Measurements from ENCODE around the gene DFFB.

Gene DFFB

DNA sequence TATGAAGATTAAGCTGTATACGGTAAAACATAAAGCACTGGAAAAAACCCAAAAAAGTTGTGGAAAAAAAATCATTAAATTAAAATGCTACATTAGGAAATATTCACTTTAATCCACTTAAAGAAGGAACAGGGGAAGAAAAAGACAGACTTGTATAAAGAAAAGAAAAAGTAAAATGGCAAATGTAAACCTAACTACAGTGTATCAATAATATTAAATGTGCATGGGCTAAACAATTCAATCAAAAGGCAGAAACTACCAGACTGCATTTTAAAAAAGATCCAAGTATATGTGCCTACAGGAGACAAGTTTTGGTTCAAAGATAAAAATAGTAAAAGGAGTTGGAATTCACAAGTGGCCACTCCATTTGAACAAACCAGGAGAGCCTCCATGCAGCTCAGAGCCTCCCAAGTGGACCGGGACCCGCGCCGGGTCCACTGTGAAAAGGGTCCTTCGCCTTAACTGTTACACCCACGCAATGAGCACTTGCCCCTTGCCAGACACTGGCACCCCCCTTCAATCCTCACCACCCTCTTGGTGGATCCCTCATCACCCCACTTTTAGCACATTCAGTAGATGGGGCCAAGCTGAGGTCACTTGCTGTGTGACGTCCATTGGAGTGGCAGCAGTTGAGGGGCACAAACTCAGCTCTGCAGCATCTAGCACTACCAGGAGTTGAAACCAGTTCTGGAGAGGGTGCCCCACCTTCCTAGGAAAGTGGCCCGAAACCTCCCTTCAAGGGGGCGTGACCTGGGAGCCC lies 41.9 kb downstream of the DFFB start:
- DNase-seq: no peak

DNA sequence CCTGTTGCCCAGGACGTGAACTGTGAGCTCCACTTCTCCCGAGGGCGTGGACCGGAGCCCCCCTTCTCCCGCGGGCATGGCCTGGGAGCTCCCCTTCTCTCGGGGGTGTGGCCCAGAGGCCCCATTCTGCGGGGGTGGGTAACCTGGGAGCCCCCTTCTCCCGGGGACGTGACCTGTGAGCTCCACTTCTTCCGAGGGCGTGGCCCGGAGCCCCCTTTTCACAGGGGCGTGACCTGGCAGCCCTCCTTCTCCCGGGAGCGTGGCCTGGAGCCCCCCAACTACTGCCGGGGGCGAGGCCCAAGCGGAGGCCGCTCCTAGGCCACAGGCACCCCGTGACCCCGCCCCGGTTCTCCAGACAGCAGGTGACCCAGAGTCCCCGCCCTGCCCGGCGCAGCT lies 42.5 kb downstream of the DFFB start:
- no peak for DNase-seq

DNA sequence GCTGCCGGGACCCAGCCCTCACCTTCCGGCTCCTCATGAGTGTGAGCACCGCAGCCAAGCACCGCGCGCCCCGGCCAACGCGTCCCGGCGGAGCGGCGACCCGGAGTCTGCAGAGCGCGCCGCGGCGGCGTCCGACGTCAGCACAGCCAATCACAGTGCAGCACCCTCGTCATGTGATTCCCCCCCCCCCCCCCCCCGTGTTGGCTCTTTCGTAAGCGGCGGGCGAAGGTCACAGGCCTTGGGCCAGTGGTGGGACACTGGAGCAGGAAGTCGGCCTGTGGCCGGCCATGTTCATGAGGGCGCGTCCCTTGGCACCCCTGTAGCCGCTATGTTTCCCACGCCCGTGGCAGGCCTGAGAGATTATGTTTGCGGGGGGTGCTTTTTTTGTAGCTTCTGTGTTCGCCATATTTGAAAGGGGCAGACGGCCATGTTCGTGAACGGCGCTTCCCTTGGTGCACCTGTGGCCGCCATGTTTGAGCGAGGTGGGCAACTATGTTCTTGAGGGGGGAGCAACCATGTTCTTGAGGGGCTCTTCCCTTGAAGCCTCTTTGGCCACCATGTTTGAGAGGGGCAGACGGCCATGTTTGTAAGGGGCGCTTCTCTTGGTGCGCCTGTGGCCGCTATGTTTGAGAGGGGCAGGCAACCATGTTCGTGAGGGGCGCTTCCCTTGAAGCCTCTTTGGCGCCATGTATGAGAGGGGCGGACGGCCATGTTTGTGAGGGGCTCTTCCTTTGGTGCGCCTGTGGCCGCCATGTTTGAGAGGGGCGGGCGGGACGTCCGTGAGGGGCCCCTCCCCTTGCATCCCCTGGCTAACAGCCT lies 43.1 kb downstream of the DFFB start, which contains the start of gene C1orf174:
Gene C1orf174, minus strand, starts transcription at position 123 of the 819 bp plus-strand sequence. Its CDS starts 86 bp downstream, at position 37.
- DNase-seq: no peak

DNA sequence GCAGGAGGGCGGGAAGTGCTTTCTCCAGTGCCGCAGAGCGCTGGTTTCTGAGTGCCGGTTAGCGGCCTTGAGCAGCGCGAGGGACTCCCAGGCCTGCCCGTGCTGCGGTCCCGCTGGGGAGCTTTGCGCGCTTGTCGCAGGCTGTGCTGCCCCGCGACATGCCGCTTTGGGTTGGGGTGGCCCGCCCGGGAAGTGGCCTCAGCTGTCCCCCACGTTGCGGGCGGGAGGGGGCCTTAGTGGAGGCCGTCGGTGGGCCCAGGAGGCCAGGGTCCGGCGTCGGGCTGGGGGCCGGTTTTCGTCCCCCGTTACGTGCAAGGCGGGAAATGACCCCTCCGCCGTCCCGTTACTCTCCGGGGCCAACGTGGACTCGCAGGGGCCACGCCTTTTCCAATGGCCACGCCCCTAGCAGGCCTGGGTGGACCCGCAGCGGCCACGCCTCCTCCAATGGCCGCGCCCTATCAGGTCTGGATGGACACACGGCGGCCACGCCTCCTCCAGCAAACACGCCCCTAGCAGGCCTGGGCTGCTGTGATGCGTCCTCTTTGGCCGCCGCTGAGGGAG lies 43.8 kb downstream of the DFFB start:
- no peak for DNase-seq

DNA sequence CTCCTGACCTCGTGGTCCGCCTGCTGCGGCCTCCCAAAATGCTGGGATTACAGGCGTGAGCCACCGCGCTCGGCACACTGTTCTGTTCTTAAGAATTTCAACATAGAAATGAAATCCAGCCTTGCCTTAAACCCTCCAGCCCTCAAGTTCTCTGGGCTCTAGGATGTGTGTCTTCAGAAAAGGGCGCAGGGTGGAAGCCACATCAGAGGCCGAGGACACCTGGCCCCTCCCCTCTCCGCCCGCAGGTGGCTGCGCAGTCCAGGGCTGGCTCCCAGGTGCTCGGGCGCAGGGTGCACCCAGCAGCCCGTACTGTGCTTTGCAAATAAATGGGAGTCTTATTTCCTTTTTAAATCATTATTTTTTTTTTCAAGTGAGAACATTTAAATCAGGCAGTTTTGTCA lies 44.8 kb downstream of the DFFB start:
- no peak for DNase-seq

DNA sequence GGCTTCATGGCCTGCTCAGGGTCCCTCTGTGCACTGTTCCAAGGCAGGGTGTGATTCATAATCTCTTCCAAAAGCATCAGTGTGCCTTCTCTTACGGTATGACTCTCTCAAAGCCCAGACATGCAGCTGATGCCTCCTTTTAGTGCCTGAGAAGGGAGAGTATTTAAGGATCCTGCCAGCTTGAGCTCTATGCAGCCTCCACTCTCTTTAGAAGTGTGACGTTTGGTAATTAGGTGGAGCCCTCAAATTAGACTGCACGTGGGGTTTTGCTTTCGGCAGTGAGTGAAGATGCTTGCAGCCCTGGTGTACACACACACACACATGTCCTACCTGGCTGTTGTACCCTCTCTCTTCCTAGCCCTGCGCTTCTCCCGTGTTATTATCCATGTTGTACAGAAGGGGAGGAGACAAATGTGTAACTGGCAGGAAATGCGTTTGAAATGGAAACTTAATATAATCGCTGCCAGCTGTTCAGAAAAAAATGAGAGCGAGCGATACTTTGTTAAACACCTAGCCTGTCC lies 45.4 kb downstream of the DFFB start:
- DNase-seq: no peak

DNA sequence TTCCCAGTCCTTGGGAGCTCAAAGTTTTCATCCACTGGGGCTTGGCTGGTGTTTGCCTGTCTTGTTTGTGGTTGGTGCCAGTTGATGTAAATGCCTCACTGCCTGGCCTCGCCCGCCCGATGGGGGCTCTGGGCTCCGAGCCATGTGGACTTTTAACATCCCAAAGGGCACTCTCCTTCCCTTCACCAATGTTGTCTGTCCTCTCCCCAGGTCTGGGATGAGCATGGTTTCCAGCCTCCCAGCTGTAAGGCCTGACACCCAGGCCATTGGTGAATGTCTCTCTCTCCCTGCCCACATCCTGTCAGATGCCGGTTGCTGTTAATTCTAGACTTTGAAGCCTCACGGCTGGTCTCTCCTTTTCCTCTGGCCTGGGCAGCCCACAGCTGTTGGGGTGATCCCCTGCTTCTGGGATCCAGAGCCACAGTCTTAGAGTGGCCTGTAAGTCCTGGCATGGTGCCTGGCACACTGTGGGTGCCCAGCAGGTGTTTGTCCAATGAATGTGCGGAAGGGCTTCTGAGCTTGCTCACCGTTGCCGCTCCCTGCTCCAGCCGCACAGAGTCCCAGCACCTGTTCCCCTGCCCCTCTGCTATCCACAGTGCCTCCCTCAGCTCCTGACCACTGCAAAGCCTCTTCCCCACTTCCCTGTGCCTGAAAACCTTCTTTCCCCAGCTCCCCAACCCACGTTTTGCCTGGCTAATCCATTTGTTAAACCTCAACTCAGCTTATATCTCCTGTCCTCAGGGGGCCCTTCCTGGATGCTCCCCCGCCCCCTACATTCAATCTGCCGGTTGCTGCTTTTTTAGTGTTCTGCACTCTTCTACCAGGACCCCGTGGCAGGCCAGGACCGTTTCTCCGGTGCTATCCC lies 46.1 kb downstream of the DFFB start:
- DNase-seq: no peak

DNA sequence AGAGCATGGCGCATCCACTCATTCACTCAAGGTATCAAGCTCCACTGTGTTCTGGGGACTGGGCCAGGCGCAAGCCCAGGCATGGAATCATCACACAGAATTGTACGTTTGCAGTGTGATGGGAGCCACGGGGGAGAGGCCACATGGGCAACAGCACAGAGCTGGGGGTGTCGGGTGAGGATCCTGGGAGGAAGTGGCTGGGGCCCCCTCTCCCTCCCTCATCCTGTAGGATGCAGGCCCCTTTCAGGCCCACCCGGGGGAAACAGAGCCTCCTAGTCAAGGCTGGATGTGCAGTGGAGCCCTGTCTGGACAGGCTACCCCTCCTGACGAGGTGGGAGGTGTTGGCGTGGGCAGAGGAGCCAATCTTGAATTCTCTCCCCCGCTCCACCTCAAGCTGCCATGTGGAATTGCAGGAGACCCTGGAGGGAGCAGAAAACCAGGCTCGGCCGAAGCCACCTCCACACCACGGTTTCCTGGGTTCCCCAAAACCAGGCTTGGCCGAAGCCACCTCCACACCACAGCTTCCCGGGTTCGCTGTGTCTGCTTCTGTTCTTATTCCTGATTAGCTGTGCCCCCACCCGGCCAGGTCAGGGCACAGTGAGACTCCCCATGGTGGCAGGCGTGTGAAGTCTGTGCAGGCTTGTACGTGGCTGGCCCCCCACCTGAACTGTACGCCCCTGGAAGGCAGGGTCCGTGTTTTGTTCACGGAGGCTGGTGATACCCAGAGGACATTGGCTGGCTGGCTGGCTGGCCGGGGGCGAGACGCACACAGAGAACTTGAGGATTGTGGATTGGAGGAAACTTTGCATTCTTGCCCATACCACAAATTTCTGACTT lies 46.9 kb downstream of the DFFB start:
- no peak for DNase-seq

DNA sequence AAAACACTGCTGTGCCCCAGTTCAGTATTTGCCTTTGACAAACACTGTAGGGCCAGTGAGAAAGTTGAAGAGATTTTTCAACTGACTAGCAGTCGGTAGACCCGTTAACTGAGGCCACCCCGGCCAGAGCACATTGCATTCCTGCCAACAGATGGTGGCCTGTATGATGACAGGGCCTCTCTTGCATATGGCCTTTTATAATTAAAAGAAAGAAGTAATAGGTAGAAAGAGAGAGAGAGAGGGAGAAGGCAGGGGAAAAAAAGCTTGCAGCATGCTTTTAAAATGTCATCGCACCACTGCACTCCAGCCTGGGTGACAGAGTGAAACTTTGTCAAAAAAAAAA lies 47.5 kb downstream of the DFFB start:
- no peak for DNase-seq

DNA sequence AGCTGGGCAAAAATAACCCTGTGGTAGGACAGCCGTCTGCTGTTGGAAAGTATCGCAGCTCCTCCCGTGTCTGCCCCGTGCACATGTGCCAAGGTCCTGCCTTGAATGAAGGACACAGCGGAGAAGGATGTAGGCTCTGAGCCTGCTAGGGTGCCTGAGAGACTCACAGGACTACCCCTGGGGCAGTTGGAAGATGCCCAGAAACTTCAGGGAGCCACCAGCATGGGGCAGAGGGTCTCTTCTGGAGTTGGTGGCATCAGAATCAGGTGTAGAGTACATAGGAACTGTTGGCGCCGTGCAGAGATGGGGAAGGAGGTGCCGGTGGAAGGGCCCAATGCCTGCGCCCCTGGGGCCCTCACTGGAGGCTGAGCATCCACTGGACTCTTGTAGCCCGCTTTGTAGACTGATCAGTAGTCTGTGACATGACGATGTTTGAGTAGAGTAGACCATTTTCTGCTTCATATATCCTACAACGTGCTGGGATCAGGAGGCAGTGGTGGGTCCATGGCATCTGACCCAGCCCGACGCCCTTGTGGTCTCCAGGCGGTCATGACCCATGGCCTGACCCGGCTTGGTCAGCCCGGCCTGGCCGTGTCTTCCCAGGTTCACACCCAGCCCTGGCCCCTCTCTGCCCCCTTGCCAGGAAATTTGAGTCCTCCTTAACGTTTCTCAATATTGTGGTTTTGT lies 48.1 kb downstream of the DFFB start:
- no peak for DNase-seq

DNA sequence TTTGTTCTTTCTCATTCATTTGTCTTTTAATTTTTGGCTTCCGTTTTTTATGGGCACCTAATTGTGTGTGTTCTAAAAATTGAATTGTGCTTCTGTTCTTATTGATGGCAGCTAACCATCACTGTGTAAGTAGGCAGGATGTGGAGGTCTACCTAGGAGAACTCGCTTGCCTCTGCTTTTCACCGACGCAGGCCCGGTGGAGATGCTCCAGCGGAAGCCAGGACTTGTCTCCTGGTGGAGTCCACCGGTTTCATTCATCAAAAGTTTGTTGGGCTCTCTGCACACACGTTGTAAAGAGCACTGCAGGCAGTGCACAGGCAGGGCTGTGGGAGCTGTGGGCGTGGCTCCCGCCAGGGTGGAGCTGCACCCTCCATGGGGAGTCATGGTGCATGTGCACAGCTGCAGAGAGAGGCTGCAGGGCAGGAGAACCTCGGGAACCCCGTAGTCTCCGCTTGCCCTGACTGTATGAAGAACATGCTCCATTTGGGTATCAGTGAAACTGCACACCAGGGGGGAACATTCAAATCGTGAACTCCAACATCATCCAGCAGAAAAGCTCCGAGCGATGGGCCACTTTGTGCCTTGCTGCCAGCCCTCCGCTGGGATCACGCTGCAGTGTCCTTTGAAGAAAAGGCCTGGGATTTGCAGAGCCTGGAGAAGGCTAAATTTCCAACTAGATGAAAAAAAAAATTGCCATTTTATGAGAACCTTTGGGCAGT lies 48.8 kb downstream of the DFFB start:
- DNase-seq: no peak

DNA sequence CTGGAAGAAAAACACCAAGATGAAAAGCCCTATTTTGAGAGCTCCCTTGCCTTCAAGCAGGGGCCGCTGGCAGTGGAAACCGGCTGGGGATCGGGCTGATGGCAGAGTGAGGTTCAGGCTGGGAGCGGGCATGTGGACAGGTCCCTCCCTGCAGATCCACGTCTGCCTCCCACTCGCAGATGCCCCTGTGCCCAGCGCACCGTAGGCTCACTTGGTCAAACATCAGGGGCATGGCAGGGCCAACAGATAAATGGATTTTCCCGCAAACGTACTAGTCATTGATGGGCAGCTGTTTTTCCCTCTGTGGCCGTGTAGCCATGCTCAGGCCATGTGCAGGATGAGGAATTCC lies 49.4 kb downstream of the DFFB start:
- no peak for DNase-seq

DNA sequence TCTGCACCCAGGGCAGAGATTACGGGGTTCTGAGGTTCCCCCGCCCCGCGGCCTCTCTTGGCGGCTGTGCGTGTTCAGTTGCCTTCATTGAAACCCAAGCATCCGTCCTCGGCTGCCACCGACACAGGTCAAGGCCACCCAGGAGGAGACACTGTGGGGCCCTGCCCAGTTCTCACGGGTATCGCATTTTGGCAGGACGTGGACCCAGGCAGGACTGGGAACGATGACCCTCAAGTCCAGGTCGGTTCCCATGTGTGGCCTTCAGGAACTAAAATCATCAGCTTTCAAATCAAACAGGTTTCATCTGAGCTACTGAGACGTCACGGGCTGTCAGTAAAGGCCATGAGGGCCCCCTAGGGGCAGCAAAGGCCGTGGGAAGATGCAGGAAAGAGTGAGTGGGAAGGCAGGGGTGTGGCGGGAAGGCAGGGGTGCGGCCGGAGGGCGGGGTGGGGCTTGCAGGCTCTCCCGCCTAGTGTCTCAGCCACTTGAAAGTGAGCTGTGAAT lies 49.8 kb downstream of the DFFB start:
- DNase-seq: no peak

DNA sequence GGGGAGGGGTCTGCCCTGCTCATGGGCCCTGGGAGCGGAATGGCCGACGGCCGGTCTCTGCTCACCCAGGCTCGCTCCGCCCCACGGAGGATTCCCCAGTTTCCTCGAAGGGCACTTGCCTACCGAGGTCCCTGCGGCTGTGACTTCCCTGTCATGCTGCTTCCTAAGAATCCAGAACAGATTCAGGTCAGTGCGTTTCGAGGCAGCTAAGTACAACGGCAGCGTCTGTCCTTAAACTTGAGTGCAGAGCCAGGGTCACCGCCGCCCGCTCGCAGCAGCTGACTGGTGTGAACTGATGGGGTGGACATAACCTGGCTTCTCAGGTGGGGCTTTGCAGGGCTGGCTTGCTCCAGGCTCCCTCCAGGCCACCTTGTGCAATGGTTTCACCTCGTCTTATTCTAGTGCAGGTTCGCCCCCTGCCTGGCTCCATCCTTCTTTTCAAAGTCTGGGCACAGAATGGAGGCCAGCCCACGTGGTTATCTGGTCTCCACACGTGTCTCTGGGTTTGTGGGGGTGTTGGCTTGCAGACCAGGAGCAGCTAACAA lies 50.4 kb downstream of the DFFB start:
- no peak for DNase-seq

DNA sequence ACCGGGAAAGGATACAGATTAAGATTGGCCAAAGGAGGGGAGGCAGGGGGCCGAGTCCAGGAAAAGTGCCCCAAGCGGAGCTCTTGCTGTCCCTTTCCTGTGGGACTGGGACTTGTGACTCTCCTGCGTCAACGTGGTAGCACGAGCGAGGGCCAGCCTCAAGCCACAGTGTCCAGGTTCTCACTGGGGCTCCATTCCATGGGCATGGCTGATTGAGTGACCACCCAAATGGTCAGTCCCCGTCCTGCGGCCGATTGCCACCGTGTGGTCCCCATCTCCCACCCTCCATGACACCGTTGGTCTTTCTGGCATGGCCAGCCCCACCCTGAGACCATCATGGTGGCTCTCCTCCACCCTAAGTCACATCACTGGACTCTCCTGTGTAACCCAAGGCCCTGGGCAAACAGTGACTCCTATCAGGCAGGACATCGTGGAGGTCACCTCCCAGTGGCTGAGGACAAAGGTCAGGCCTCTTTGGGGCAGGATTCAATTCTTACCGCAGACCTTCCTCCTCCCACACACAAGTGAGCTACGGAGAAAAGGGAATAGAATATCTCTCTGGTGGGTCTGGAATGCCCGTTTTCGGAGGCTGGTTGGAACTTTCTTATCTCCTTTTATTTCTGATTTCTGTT lies 51.7 kb downstream of the DFFB start:
- DNase-seq: no peak

DNA sequence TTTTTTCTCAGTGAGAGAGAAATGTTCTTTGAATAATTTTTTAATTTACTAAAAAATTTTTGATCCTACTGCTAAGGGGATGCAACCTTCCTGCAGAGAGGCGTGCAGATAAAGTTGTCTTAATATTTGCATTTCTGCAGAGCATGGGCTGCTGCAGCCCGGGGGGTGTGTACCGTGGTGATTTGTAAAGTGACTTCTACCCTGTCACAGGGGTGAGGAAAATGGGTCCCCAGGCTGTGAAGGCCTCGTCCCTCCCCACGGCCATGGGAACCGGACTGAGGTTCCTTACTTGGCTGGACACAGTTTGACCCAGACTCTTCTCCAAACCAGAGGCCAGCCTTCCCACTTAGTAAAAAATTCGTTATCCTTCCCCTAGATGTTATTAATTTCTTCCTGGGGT lies 52.3 kb downstream of the DFFB start:
- no peak for DNase-seq

DNA sequence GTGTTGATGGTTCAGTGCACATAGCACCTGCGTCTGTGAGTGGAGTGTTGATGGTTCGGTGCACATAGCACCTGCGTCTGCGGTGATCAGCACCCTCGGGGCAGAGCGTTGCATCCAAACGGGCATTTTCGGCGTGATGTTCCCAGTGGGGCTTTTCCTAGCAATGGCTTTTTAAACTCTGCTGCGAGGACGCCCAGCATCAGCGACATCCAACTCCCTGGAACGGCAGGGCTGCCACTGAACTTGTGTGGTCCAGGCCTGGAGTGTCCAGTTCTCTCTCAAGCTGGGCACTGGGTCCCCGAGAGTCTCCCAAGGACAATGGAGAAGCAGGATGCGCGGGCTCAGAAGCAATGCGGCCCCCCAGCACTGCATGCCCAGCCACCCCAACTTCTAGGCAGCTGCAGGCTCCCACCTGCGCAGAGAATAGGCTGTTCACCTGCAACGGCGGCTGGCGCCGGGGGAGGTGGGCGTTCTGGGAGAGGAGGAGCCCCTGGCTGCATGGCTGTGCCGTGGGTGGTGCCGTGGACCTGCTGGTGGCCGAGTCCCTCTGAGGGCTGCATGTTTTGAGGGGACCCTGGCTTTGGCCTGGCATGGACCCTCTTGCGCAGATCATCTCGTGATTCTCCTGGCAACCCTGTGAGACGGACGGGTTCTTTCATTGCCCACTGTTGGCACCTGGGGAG lies 52.9 kb downstream of the DFFB start:
- no peak for DNase-seq

DNA sequence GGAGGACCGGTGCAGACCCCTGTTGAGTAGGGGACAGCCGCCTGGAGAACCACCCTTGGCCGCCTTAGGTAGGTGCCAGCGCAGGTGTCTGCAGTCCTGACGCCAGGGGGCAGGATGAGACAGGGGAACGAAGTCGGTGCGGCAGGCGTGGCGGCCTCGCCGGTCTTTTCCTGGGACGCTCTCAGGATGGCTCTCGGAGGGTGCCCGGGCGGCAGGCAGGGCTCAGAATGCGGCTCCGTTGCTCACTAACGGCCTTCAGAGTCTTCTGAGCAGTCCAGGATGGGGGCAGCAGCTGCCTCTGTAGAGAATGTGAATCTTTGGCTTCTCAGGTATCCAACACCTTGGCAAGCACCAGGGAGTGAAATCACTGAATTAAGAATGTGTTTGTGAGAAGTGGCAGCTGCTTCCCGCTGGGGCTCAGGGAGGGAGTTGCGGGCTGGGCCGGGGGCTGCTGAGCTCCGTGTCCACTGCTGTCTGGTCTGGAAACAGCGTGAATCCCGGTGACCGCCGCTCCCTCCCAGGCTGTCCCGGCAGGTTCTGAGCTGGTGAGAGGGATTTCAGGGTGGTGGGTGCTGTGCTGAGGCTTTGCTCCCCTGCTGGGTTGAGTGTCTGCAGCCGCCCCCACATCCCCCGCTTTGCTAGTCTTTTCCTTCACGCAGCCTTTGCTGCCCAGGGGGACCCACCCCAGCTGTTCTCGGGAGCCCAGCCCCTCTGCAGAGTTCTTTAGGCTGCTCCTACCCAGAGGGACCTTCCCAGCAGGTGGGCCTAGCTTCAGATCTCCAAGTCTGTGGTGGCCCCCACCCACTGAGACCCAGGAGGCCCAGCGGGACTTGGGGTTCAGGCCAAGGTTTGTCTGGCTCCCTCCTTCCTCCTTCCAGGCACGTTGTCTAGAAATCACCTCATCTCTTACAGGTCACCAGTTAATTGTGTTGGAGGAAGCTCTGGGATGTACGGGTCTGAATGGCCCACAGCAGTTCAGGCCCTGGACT lies 53.9 kb downstream of the DFFB start:
- no peak for DNase-seq
